ENCODE data around the gene CYP27B1. TPM values are rescaled to one million over a fixed set of nuclear protein-coding genes. Genes with fewer than 3 reads are reported as not detected.

CYP27B1 gene
- total RNA-seq, 4 donors from 2014 or later, result 0.28 to 1.2 TPM; not detected in 2

- Histone ChIP-seq H3K27ac (no peak overlapping the region), H3K4me1 (no peaks in the 10 kb centered on the region), H3K27me3 (no peaks in the 10 kb centered on the region), H3K9me3 (no peaks in the 10 kb centered on the region), H3K36me3 (no peaks in the 10 kb centered on the region), H3K4me3 (no peak overlapping the region)
- no peak for DNase-seq
- intact Hi-C loops (cut with DNase I; ENCODE audit: low total_unique reads), result no loop called here
- no peak for TF ChIP-seq POLR2A (IDR thresholded peaks at IDR 0.05)
- TF ChIP-seq, protein P1, sequence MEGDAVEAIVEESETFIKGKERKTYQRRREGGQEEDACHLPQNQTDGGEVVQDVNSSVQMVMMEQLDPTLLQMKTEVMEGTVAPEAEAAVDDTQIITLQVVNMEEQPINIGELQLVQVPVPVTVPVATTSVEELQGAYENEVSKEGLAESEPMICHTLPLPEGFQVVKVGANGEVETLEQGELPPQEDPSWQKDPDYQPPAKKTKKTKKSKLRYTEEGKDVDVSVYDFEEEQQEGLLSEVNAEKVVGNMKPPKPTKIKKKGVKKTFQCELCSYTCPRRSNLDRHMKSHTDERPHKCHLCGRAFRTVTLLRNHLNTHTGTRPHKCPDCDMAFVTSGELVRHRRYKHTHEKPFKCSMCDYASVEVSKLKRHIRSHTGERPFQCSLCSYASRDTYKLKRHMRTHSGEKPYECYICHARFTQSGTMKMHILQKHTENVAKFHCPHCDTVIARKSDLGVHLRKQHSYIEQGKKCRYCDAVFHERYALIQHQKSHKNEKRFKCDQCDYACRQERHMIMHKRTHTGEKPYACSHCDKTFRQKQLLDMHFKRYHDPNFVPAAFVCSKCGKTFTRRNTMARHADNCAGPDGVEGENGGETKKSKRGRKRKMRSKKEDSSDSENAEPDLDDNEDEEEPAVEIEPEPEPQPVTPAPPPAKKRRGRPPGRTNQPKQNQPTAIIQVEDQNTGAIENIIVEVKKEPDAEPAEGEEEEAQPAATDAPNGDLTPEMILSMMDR (IDR thresholded peaks at IDR 0.05), result no peak
Measured at GRCh38 chr12:57720606-57721595, 46.0 kb downstream of the CYP27B1 start.

GRCh38 chr12:57719777-57720605, 46.9 kb downstream of the CYP27B1 start:
- no peaks in the 10 kb centered on the region for H3K36me3 ChIP-seq
- DNase-seq, result no peak

GRCh38 chr12:57718641-57719528, 48.0 kb downstream of the CYP27B1 start:
- H3K4me1 ChIP-seq, result no peaks in the 10 kb centered on the region
- TF ChIP-seq, protein P1 (IDR thresholded peaks at IDR 0.05), result no peak
- TF ChIP-seq POLR2A (IDR thresholded peaks at IDR 0.05), result no peak
- H3K9me3 ChIP-seq, result no peaks in the 10 kb centered on the region
- H3K27ac ChIP-seq, result no peak overlapping the region
- H3K27me3 ChIP-seq, result no peaks in the 10 kb centered on the region
- H3K36me3 ChIP-seq, result no peaks in the 10 kb centered on the region
- DNase-seq, result no peak
- intact Hi-C loops (cut with DNase I; ENCODE audit: low total_unique reads), result no loop called here
- H3K4me3 ChIP-seq, result no peak overlapping the region

More at GRCh38 chr12:57719777-57720605, 46.9 kb downstream of the CYP27B1 start:
- H3K4me1 ChIP-seq, result no peaks in the 10 kb centered on the region
- H3K27me3 ChIP-seq, result no peaks in the 10 kb centered on the region
- H3K9me3 ChIP-seq, result no peaks in the 10 kb centered on the region
- H3K4me3 ChIP-seq, result no peak overlapping the region
- TF ChIP-seq, protein P1 (IDR thresholded peaks at IDR 0.05), result no peak
- TF ChIP-seq POLR2A (IDR thresholded peaks at IDR 0.05), result no peak
- H3K27ac ChIP-seq, result no peak overlapping the region
- intact Hi-C loops (cut with DNase I; ENCODE audit: low total_unique reads), result no loop called here

DNA sequence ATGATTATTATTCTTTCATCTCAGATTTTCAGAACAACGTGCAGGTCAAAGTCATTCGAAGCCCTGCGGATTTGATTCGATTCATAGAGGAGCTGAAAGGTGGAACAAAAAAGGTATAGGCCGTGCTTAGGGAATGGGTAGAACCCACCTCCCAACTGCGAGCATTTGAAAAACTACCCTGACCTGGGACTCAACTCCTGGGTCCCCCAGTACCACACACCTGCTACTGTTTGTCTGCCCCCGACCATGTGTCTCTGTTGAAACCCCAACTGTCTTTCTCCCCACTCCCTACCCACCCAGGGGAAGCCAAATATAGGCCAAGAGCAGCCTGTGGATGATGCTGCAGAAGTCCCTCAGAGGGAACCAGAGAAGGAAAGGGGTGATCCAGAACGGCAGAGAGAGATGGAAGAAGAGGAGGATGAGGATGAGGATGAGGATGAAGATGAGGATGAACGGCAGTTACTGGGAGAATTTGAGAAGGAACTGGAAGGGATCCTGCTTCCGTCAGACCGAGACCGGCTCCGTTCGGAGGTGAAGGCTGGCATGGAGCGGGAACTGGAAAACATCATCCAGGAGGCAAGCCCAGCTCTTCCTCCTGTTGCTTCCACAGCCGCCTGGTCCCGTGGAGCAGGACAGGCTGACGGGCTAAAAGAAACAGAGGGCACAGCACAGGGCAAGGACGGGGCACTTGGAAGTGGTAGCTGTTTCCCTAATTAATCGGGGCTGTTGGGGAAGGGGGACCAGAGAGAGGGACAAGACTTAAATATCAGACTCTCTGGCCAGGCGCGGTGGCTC, 48.8 kb downstream of the CYP27B1 start:
- H3K4me3 ChIP-seq, result no peak overlapping the region
- intact Hi-C loops (cut with DNase I; ENCODE audit: low total_unique reads), result no loop called here
- TF ChIP-seq, protein P1 (IDR thresholded peaks at IDR 0.05), result no peak
- TF ChIP-seq POLR2A (IDR thresholded peaks at IDR 0.05), result no peak
- no peaks in the 10 kb centered on the region for H3K4me1 ChIP-seq
- H3K36me3 ChIP-seq, result no peaks in the 10 kb centered on the region
- H3K9me3 ChIP-seq, result no peaks in the 10 kb centered on the region
- no peak overlapping the region for H3K27ac ChIP-seq
- no peak for DNase-seq
- no peaks in the 10 kb centered on the region for H3K27me3 ChIP-seq

All from uterus (tissue), 4 donors.